Fibroblast of pulmonary artery (primary cell): ENCODE data around the gene PMAIP1.

Experiments used
- DNase-seq: peaks from one replicate; pipeline ENCODE4 v3.0.0-alpha.2; 2010; ENCODE audit warnings: low read depth
- H3K4me3 ChIP-seq: replicated peaks from 2 replicates; pipeline ENCODE4 v1.5.1; 2011; ENCODE audit warnings: low read depth, mild to moderate bottlenecking, control low read depth, low read length, moderate library complexity
- TF ChIP-seq, protein P1 (sequence below): IDR thresholded peaks from 2 replicates; pipeline ENCODE4 v1.5.1; 2011; ENCODE audit warnings: mild to moderate bottlenecking, control low read depth, low read length, inconsistent platforms; ENCODE audit errors: missing control alignments

The PMAIP1 gene

GRCh38 chr18:59923539-59924196 is 23.9 kb downstream of the PMAIP1 start:
- no peak overlapping the region for H3K4me3 ChIP-seq
- TF ChIP-seq, protein P1, sequence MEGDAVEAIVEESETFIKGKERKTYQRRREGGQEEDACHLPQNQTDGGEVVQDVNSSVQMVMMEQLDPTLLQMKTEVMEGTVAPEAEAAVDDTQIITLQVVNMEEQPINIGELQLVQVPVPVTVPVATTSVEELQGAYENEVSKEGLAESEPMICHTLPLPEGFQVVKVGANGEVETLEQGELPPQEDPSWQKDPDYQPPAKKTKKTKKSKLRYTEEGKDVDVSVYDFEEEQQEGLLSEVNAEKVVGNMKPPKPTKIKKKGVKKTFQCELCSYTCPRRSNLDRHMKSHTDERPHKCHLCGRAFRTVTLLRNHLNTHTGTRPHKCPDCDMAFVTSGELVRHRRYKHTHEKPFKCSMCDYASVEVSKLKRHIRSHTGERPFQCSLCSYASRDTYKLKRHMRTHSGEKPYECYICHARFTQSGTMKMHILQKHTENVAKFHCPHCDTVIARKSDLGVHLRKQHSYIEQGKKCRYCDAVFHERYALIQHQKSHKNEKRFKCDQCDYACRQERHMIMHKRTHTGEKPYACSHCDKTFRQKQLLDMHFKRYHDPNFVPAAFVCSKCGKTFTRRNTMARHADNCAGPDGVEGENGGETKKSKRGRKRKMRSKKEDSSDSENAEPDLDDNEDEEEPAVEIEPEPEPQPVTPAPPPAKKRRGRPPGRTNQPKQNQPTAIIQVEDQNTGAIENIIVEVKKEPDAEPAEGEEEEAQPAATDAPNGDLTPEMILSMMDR: no peak
- DNase-seq: no peak

GRCh38 chr18:59926131-59926530 is 26.3 kb downstream of the PMAIP1 start:
- DNase-seq: no peak
- TF ChIP-seq, protein P1: no peak
- H3K4me3 ChIP-seq: no peak overlapping the region

- no peak overlapping the region for H3K4me3 ChIP-seq
- peak; percentile 65 for DNase-seq
- TF ChIP-seq, protein P1: no peak
Observed at GRCh38 chr18:59927246-59927825, 27.5 kb downstream of the PMAIP1 start.

DNA sequence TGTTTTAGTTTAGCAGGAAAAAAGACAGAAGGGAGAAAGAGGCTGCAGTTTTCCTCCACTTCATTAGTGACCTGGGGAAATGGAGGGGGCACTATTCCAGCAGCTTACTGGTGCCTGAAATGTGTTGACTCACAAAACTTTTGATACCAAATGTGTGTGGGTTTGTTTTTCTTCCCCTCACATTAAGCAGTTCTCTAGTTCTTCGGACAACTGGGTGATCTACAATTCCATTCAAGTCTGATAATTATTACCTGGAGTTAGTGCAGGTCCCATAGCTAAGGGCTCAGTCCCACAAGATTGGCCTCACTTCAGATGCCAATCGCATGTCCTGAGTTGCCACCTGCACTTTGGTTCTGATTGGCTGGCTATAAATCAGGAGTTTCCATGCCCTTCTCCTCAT is 28.4 kb downstream of the PMAIP1 start:
- no peak for DNase-seq
- TF ChIP-seq, protein P1: no peak

DNA sequence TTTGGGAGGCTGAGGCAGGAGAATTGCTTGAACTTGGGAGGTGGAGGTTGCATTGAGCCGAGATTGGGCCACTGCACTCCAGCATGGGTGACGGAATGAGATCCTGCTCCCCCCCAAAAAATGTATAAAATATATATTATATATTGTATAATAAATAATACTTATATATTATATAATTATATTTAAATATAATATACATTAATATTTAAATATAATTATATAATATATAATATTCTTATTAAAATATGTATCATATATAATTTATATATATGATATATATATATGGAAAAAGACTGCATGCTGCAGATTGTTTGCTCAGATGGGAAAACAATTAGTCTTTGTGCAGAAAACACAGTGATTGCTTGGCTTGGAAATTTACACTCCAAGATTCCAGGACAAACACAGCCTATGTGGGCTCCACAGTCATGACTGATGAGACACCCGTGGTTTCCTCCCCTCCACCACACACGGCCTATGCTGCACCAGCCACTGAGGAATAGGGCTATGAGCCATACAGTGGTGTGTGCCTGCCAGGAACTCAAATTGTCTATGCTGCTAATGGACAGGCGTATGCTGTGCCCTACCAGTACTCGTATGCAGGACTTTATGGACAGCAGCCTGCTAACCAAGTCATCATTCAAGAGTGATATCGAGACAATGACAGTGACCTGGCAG is 30.0 kb downstream of the PMAIP1 start:
- H3K4me3 ChIP-seq: no peak overlapping the region
- DNase-seq: no peak
- TF ChIP-seq, protein P1: no peak

More for the DNA sequence above, 28.4 kb downstream of the PMAIP1 start:
- no peak overlapping the region for H3K4me3 ChIP-seq

GRCh38 chr18:59932401-59932800 is 32.6 kb downstream of the PMAIP1 start:
- TF ChIP-seq, protein P1: no peak

More at GRCh38 chr18:59932401-59932800, 32.6 kb downstream of the PMAIP1 start:
- no peak overlapping the region for H3K4me3 ChIP-seq
- DNase-seq: no peak
